GM12878 (cell line): ENCODE data around the gene RAD51B. TPM values are rescaled to one million over a fixed set of nuclear protein-coding genes. Genes with fewer than 3 reads are reported as not detected.
A peak's percentile ranks its signal among the peaks of the same experiment; 100 is the strongest.

Source experiments
- ATAC-seq: fragments of 200-7000 bp; cut with Tn5 transposase; 3 replicates; pipeline ENCODE4 v1.9.1; 2020; ENCODE audit warnings: mild to moderate bottlenecking, moderate library complexity
- Bru-seq: library from RNA; stranded (reverse); fragments of 400-500 nt; gene quantifications from one replicate; lab custom pipeline; 2021; lab: Mats Ljungman, UMichigan
- BruChase-seq, 2 experiments: library from RNA; stranded (reverse); fragments of 400-500 nt; gene quantifications; one replicate each; lab custom pipeline; 2021; lab: Mats Ljungman, UMichigan
- BruUV-seq: library from RNA; stranded (reverse); fragments of 400-500 nt; replicated peaks from 2 replicates; lab custom pipeline; 2021; lab: Mats Ljungman, UMichigan
- CTCF ChIA-PET: fragments of 300-600 bp; sonication (Branson Sonifier 250); formaldehyde crosslinking; extraction: SDS; loops from one replicate; lab custom pipeline; 2021; ENCODE audit warnings: inconsistent platforms; lab: Yijun Ruan, JAX
- POLR2A ChIA-PET: fragments of 350-600 bp; formaldehyde crosslinking; extraction: SDS; loops from one replicate; lab custom pipeline; 2021; ENCODE audit warnings: inconsistent platforms; lab: Charles Lee
- RAD21 ChIA-PET: fragments of 300-600 bp; sonication (Branson Sonifier 250); formaldehyde crosslinking; loops from one replicate; lab custom pipeline; 2023; ENCODE audit warnings: antibody characterized with exemption; ENCODE audit not compliant: unreplicated experiment; lab: Charles Lee
- SMC1A ChIA-PET: fragments of 300-600 bp; sonication (Branson Sonifier 250); formaldehyde crosslinking; loops from one replicate; lab custom pipeline; 2023; ENCODE audit not compliant: unreplicated experiment, uncharacterized antibody; lab: Charles Lee
- DNase-seq: peaks from one replicate; pipeline ENCODE4 v3.0.0-alpha.2; 2011; ENCODE audit warnings: low read depth, low spot score
- FAIRE-seq: peaks from 3 replicates; lab custom pipeline; 2011; peaks lifted over from hg19 to GRCh38; lab: Jason Lieb, UNC
- H2AFZ ChIP-seq: 2 replicates; pipeline ENCODE4 v1.6.0; 2011; ENCODE audit warnings: low read depth, low read length, control low read depth; ENCODE audit not compliant: control insufficient read depth
- H3K27ac ChIP-seq: 2 replicates; pipeline ENCODE4 v1.5.1; 2011; ENCODE audit warnings: control low read depth; ENCODE audit not compliant: control insufficient read depth, insufficient read depth
- H3K27me3 ChIP-seq, 2 experiments: replicated peaks in 1 of 2; 2 replicates each; pipeline versions ENCODE4 v1.6.0 to v1.6.1; 2011; ENCODE audit warnings: low read length in 1 of 2; ENCODE audit not compliant: control insufficient read depth in 2 of 2, insufficient read depth in 2 of 2
- H3K36me3 ChIP-seq, 2 experiments: 2 replicates each; pipeline ENCODE4 v1.5.1; 2011; ENCODE audit warnings: low read length in 1 of 2; ENCODE audit not compliant: control insufficient read depth in 2 of 2, insufficient read depth in 2 of 2
- H3K4me1 ChIP-seq: 2 replicates; pipeline ENCODE4 v1.6.1; 2011; ENCODE audit warnings: mild to moderate bottlenecking, low read length, moderate library complexity, mixed read lengths; ENCODE audit not compliant: control insufficient read depth, insufficient read depth
- H3K4me2 ChIP-seq: 2 replicates; pipeline ENCODE4 v1.6.0; 2011; ENCODE audit warnings: control low read depth; ENCODE audit not compliant: control insufficient read depth, insufficient read depth
- H3K4me3 ChIP-seq: fragments of 200-600 bp; sonication (generic); 2 replicates; pipeline ENCODE4 v1.5.1; 2016
- H3K79me2 ChIP-seq: 2 replicates; pipeline ENCODE4 v1.6.0; 2011; ENCODE audit warnings: low read length; ENCODE audit not compliant: control insufficient read depth, insufficient read depth
- H3K9ac ChIP-seq: 2 replicates; pipeline ENCODE4 v1.8.0; 2011; ENCODE audit warnings: low read length, control low read depth, mixed read lengths; ENCODE audit not compliant: control insufficient read depth, insufficient read depth
- H3K9me3 ChIP-seq: replicated peaks from 3 replicates; pipeline ENCODE4 v1.5.1; 2011; ENCODE audit warnings: mild to moderate bottlenecking, low read length; ENCODE audit not compliant: control insufficient read depth, insufficient read depth
- H4K20me1 ChIP-seq: 2 replicates; pipeline ENCODE4 v1.6.0; 2011; ENCODE audit not compliant: control insufficient read depth, insufficient read depth
- CHD2 ChIP-seq: IDR thresholded peaks from 2 replicates; pipeline ENCODE4 v1.6.1; 2011; ENCODE audit warnings: low read depth, low read length, improper control_type of control experiment, borderline replicate concordance
- EED ChIP-seq: sonication (generic); IDR thresholded peaks from 2 replicates; pipeline ENCODE4 v1.6.1; 2016; ENCODE audit warnings: antibody characterized with exemption, low read depth
- GABPA ChIP-seq: IDR thresholded peaks from 2 replicates; pipeline ENCODE4 v1.6.1; 2014; ENCODE audit warnings: antibody characterized with exemption, low read depth, mild to moderate bottlenecking, inconsistent platforms
- HSF1 ChIP-seq: fragments of 150-350 bp; IDR thresholded peaks from 2 replicates; pipeline ENCODE4 v1.6.1; 2014; ENCODE audit warnings: mild to moderate bottlenecking, low read depth, low read length
- KLF5 ChIP-seq: fragments of 450-650 bp; IDR thresholded peaks from 2 replicates; pipeline ENCODE4 v1.6.1; 2014; ENCODE audit warnings: mild to moderate bottlenecking; ENCODE audit not compliant: partially characterized antibody
- NRF1 ChIP-seq: conservative IDR thresholded peaks from 2 replicates; pipeline ENCODE4 v1.6.1; 2011; ENCODE audit warnings: mild to moderate bottlenecking, low read depth, low read length, improper control_type of control experiment
- SMAD1 ChIP-seq: fragments of 450-650 bp; IDR thresholded peaks from 2 replicates; pipeline ENCODE4 v1.6.1; 2018; ENCODE audit warnings: mild to moderate bottlenecking, low read depth; ENCODE audit not compliant: partially characterized antibody
- TAF1 ChIP-seq: IDR thresholded peaks from 2 replicates; pipeline ENCODE4 v1.6.1; 2011; ENCODE audit warnings: mild to moderate bottlenecking, low read depth, low read length, borderline replicate concordance
- YY1 ChIP-seq: IDR thresholded peaks from 2 replicates; pipeline ENCODE4 v1.6.1; 2011; ENCODE audit warnings: low read depth, mild to moderate bottlenecking, low read length
- ZNF384 ChIP-seq: IDR thresholded peaks from 2 replicates; pipeline ENCODE4 v1.6.1; 2012; ENCODE audit warnings: low read depth, mild to moderate bottlenecking, low read length, improper control_type of control experiment, borderline replicate concordance
- ZNF592 ChIP-seq: fragments of 450-650 bp; IDR thresholded peaks from 2 replicates; pipeline ENCODE4 v1.6.1; 2017; ENCODE audit warnings: mild to moderate bottlenecking, moderate library complexity
- ZZZ3 ChIP-seq: IDR thresholded peaks from 2 replicates; pipeline ENCODE4 v1.6.1; 2011; ENCODE audit warnings: low read depth; ENCODE audit not compliant: control insufficient read depth, insufficient read length
- WGBS: methylation state at CpG from one replicate; pipeline ENCODE4 v1.1.6; 2016; ENCODE audit warnings: low lambda C conversion rate; ENCODE audit not compliant: insufficient replicate concordance, insufficient coverage; ENCODE audit errors: missing lambda C conversion rate; 5-methylcytosine and 5-hydroxymethylcytosine counted together
- in situ Hi-C: fragments of 300-500 bp; cut with MboI; formaldehyde crosslinking; loops from 9 replicates; pipeline ENCODE4 v1.14.3; 2018; ENCODE audit warnings: mixed read lengths
- intact Hi-C: fragments of 100-400 bp; cut with micrococcal nuclease; formaldehyde crosslinking; loops from one replicate; pipeline ENCODE4 v1.14.2; 2022; ENCODE audit not compliant: unreplicated experiment
- long read RNA-seq, 2 experiments: library from polyadenylated mRNA; unstranded; transcript quantifications; one replicate each; pipeline ENCODE4 v2.0.0, GENCODE V29; 2019 to 2020
- polyA minus RNA-seq, 3 experiments: library from RNA; depleted of rRNA, polyadenylated mRNA; stranded (reverse); fragments of >200 nt; gene quantifications; 2 replicates each; pipeline ENCODE4 v1.2.3, GENCODE V29; 2011
- polyA plus RNA-seq, 11 experiments: library from polyadenylated mRNA; depleted of rRNA in 4 of 11; unstranded in 6 of 11; stranded (reverse) in 5 of 11; fragments of >200 nt; fragmentation: Nextera tagmentation in 4 of 11; fragmentation: Illumina TruSeq in 1 of 11; extraction: Ambion mirVana in 4 of 11; extraction: Trizol in 1 of 11; gene quantifications; 1 replicate in 1 of 11; 2 replicates in 10 of 11; pipeline versions ENCODE4 v1.2.1 to v1.2.3, GENCODE V29; 2011 to 2016; ENCODE audit warnings: inconsistent platforms in 2 of 11, missing spikeins in 2 of 11, low read depth in 1 of 11
- total RNA-seq, 4 experiments: library from RNA; depleted of rRNA in 3 of 4; stranded (reverse); fragments of >200 nt in 3 of 4; fragmentation: Illumina TruSeq in 1 of 4; extraction: Trizol in 1 of 4; gene quantifications; 2 replicates each; pipeline versions ENCODE4 v1.2.1 to v1.2.3, GENCODE V29; 2013 to 2021

Gene RAD51B
- 510 and 519 TPM in 2 replicates for total RNA-seq (2013; cell fraction: nucleolus; rRNA removed)
- total RNA-seq (2014; rRNA removed) (18.2 and 27.0 TPM in 2 replicates), total RNA-seq (2014; rRNA removed; fragmentation: Illumina TruSeq; extraction: Trizol) (23.3 and 23.4 TPM in 2 replicates), total RNA-seq (2021) (17.3 and 25.2 TPM in 2 replicates), polyA plus RNA-seq (2011; rRNA removed) (26.8 and 37.6 TPM in 2 replicates), polyA plus RNA-seq (2014; fragmentation: Illumina TruSeq; extraction: Trizol) (13.7 and 18.8 TPM in 2 replicates), polyA plus RNA-seq (2014; fragmentation: Nextera tagmentation; extraction: Ambion mirVana) (10 to 100 TPM; 16.3 to 19.3 TPM), polyA plus RNA-seq (2014; rRNA removed) (9.4 and 9.8 TPM in 2 replicates), polyA plus RNA-seq (2016; fragmentation: Nextera tagmentation; extraction: Ambion mirVana) (10 to 100 TPM; 26.0 to 26.7 TPM), polyA minus RNA-seq (2011; rRNA and poly(A)+ RNA removed) (78.6 and 83.3 TPM in 2 replicates), Bru-seq, nascent RNA (percentile 71 among the genes with signal in this experiment), BruChase-seq, experiment 1, labeled RNA remaining after a 6-hour chase (percentile 74 among the genes with signal in this experiment), BruChase-seq, experiment 2, labeled RNA remaining after a 2-hour chase (percentile 84 among the genes with signal in this experiment)
- polyA plus RNA-seq (2011; ENCODE audit: low read depth) = 15.2 TPM
- 11.8 and 20.1 TPM in 2 replicates for polyA plus RNA-seq (2011; cell fraction: cytosol; rRNA removed)
- 18.6 and 26.0 TPM in 2 replicates for polyA plus RNA-seq (2011; cell fraction: nucleus; rRNA removed)
- 12.2 and 12.4 TPM in 2 replicates for polyA plus RNA-seq (2012)
- 7.1 and 7.7 TPM in 2 replicates for polyA minus RNA-seq (2011; cell fraction: cytosol; rRNA and poly(A)+ RNA removed)
- polyA minus RNA-seq (2011; cell fraction: nucleus; rRNA and poly(A)+ RNA removed) = 117 and 123 TPM in 2 replicates
- long read RNA-seq, experiment 1, partial matches to known transcripts = 0 of 5 reads
- long read RNA-seq, experiment 1, other reads (novel, unspliced or antisense) = 5 of 5 reads
- long read RNA-seq, experiment 2, partial matches to known transcripts = 3 of 57 reads
- long read RNA-seq, experiment 2, other reads (novel, unspliced or antisense) = 52 of 57 reads

GRCh38 chr14:67819563-67820421 is at the start of gene RAD51B:
Gene RAD51B, plus strand, starts transcription at chr14:67819779.
- Histone ChIP-seq H3K9me3 (no peaks in the 10 kb centered on the region), H3K36me3 (no peaks in the 10 kb centered on the region), H3K27me3 (no peaks in the 10 kb centered on the region), H3K4me3 (peak within 1 kb of the TSS; percentile 85), H2AFZ (peak within 1 kb of the TSS; percentile 100), H3K27ac (peak within 1 kb of the TSS; percentile 94), H3K9ac (peak within 1 kb of the TSS; percentile 96), H3K4me1 (peaks cover 13% of the 10 kb centered on the region), H4K20me1 (no peaks in the 10 kb centered on the region), H3K79me2 (peaks cover 27% of the 10 kb centered on the region), H3K4me2 (peak within 1 kb of the TSS; percentile 97)
- ATAC-seq = peak; percentile 82
- ChIA-PET CTCF (interaction anchor here (1.2 kb wide), 1 partner anchor 18 kb away, joined by 5 read pairs; no protein-coding TSS in a partner anchor), RAD21 (interaction anchor here (0.5 kb wide), 1 partner anchor 125 kb away, joined by 3 read pairs; no protein-coding TSS in a partner anchor), SMC1A (interaction anchor here (0.9 to 1.3 kb wide), 3 partner anchors 14 to 30 kb away, joined by 3 to 4 read pairs (median 3); no protein-coding TSS in a partner anchor), POLR2A (interaction anchor here (0.6 to 1.3 kb wide), 6 partner anchors 107 to 687 kb away, joined by 3 to 10 read pairs (median 4); partner anchors contain the start of genes PIGH and RDH11)
- FAIRE-seq = peak; percentile 87
- in situ Hi-C loops (no loop called here), intact Hi-C loops (no loop called here)
- DNase-seq = peak; percentile 77
- WGBS = 3% methylated on average over 30 of the region's 30 CpGs
- BruUV-seq = TSS peak; percentile 81
- TF ChIP-seq CHD2 = peak; percentile 94
- no peak for TF ChIP-seq HSF1
- no peak for TF ChIP-seq ZNF384
- no peak for TF ChIP-seq SMAD1
- TF ChIP-seq GABPA = no peak
- TF ChIP-seq KLF5 = no peak
- TF ChIP-seq YY1 = no peak
- TF ChIP-seq EED = peak; percentile 38
- TF ChIP-seq ZNF592 = no peak
- TF ChIP-seq TAF1 = no peak
- TF ChIP-seq ZZZ3 = no peak
- no peak for TF ChIP-seq NRF1
